ENCODE measurements around the gene BCKDK. TPM values are rescaled to one million over a fixed set of nuclear protein-coding genes. Genes with fewer than 3 reads are reported as not detected.

Gene BCKDK
- 40.3 to 51.5 TPM (median 48.2 TPM) in 5 replicates for total RNA-seq (2022; extraction: Qiagen RNA extraction)

GRCh38 chr16:31108035-31108793, at the start of gene BCKDK:
BCKDK (plus strand) TSS chr16:31108386; CDS start chr16:31109224, 838 bp downstream.

GRCh38 chr16:31073970-31074813, 34.0 kb upstream of the BCKDK start, which contains the start of the genes ZNF646 and ZNF668:
ZNF646 (plus strand) TSS chr16:31074422; CDS start chr16:31076325, 1,903 bp downstream.
ZNF668 (minus strand) TSS chr16:31074240; CDS start chr16:31064459, 9,781 bp downstream.

GRCh38 chr16:31088459-31089183, 19.6 kb upstream of the BCKDK start, which contains the start of gene PRSS53:
PRSS53 (minus strand) TSS chr16:31088943; CDS start chr16:31088809, 134 bp downstream.

GRCh38 chr16:31094424-31095120, 13.6 kb upstream of the BCKDK start, which contains the start of gene VKORC1:
VKORC1 (minus strand) TSS chr16:31094797; CDS start chr16:31094729, 68 bp downstream.

GRCh38 chr16:31117384-31118222, 9.4 kb downstream of the BCKDK start, which contains the start of gene KAT8:
KAT8 (plus strand) TSS chr16:31117664; CDS start chr16:31117682, 18 bp downstream.

GRCh38 chr16:31135535-31136286, 27.5 kb downstream of the BCKDK start, which contains the start of gene PRSS8:
PRSS8 (minus strand) TSS chr16:31135727; CDS start chr16:31135498, 229 bp downstream.

GRCh38 chr16:31149894-31150890, 42.0 kb downstream of the BCKDK start, which contains the start of gene PRSS36:
PRSS36 (minus strand) TSS chr16:31150066; CDS start chr16:31150035, 31 bp downstream.

Other genes with a start within 250 kb of the BCKDK start
- 24.4 to 39.0 TPM (median 37.0 TPM) in 5 replicates for gene BCL7C, start 214.3 kb upstream of the BCKDK start, total RNA-seq (2022; extraction: Qiagen RNA extraction)
- gene CTF1, start 211.8 kb upstream of the BCKDK start, total RNA-seq (2022; extraction: Qiagen RNA extraction) = 0.09 to 0.18 TPM (median 0.13 TPM) in 5 replicates
- gene FBXL19, start 184.8 kb upstream of the BCKDK start, total RNA-seq (2022; extraction: Qiagen RNA extraction) = 13.9 to 22.2 TPM (median 20.1 TPM) in 5 replicates
- gene ORAI3, start 159.3 kb upstream of the BCKDK start, total RNA-seq (2022; extraction: Qiagen RNA extraction) = 10.1 to 17.2 TPM (median 14.7 TPM) in 5 replicates
- 16.0 to 22.1 TPM (median 21.3 TPM) in 5 replicates for gene SETD1A, start 150.6 kb upstream of the BCKDK start, total RNA-seq (2022; extraction: Qiagen RNA extraction)
- 13.0 to 16.0 TPM (median 15.0 TPM) in 5 replicates for gene HSD3B7, start 123.2 kb upstream of the BCKDK start, total RNA-seq (2022; extraction: Qiagen RNA extraction)
- gene STX1B, start 97.7 kb upstream of the BCKDK start, total RNA-seq (2022; extraction: Qiagen RNA extraction) = 1.5 to 1.9 TPM (median 1.7 TPM) in 5 replicates
- gene STX4, start 74.8 kb upstream of the BCKDK start, total RNA-seq (2022; extraction: Qiagen RNA extraction) = 60.0 to 76.0 TPM (median 70.3 TPM) in 5 replicates
- 11.6 to 22.1 TPM (median 15.2 TPM) in 5 replicates for gene ZNF668, start 34.1 kb upstream of the BCKDK start, total RNA-seq (2022; extraction: Qiagen RNA extraction)
- gene ZNF646, start 34.0 kb upstream of the BCKDK start, total RNA-seq (2022; extraction: Qiagen RNA extraction) = 7.5 to 12.1 TPM (median 10.1 TPM) in 5 replicates
- gene PRSS53, start 19.4 kb upstream of the BCKDK start, total RNA-seq (2022; extraction: Qiagen RNA extraction) = 1.1 to 3.1 TPM (median 1.4 TPM) in 5 replicates
- gene VKORC1, start 13.6 kb upstream of the BCKDK start, total RNA-seq (2022; extraction: Qiagen RNA extraction) = 99.7 to 146 TPM (median 144 TPM) in 5 replicates
- gene KAT8, start 9.3 kb downstream of the BCKDK start, total RNA-seq (2022; extraction: Qiagen RNA extraction) = 35.4 to 40.3 TPM (median 39.2 TPM) in 5 replicates
- gene PRSS8, start 27.3 kb downstream of the BCKDK start, total RNA-seq (2022; extraction: Qiagen RNA extraction) = 0.41 to 0.76 TPM (median 0.57 TPM) in 5 replicates
- gene PRSS36, start 41.7 kb downstream of the BCKDK start, total RNA-seq (2022; extraction: Qiagen RNA extraction) = 0.58 to 1.1 TPM (median 0.72 TPM) in 5 replicates
- 507 to 553 TPM (median 516 TPM) in 5 replicates for gene FUS, start 71.8 kb downstream of the BCKDK start, total RNA-seq (2022; extraction: Qiagen RNA extraction)
- 25.7 to 50.2 TPM (median 42.9 TPM) in 5 replicates for gene PYCARD, start 94.4 kb downstream of the BCKDK start, total RNA-seq (2022; extraction: Qiagen RNA extraction)
- 0.02 to 0.07 TPM (median 0.02 TPM) in 5 replicates for gene TRIM72, start 105.7 kb downstream of the BCKDK start, total RNA-seq (2022; extraction: Qiagen RNA extraction)
- not detected in 5 replicates for gene PYDC1, start 108.7 kb downstream of the BCKDK start, total RNA-seq (2022; extraction: Qiagen RNA extraction)
- gene ITGAM, start 151.6 kb downstream of the BCKDK start, total RNA-seq (2022; extraction: Qiagen RNA extraction) = 1.4 to 2.8 TPM (median 2.4 TPM) in 5 replicates
- gene ITGAX, start 246.8 kb downstream of the BCKDK start, total RNA-seq (2022; extraction: Qiagen RNA extraction) = 1.1 to 1.9 TPM (median 1.7 TPM) in 5 replicates